Fibroblast of pulmonary artery (primary cell): ENCODE results near the gene NUAK1.

Experiments
- DNase-seq: peaks from one replicate; pipeline ENCODE4 v3.0.0-alpha.2; 2010; ENCODE audit warnings: low read depth
- H3K4me3 ChIP-seq: replicated peaks from 2 replicates; pipeline ENCODE4 v1.5.1; 2011; ENCODE audit warnings: low read depth, mild to moderate bottlenecking, control low read depth, low read length, moderate library complexity
- TF ChIP-seq, protein P1 (sequence below): IDR thresholded peaks from 2 replicates; pipeline ENCODE4 v1.5.1; 2011; ENCODE audit warnings: mild to moderate bottlenecking, control low read depth, low read length, inconsistent platforms; ENCODE audit errors: missing control alignments

The NUAK1 gene

DNA sequence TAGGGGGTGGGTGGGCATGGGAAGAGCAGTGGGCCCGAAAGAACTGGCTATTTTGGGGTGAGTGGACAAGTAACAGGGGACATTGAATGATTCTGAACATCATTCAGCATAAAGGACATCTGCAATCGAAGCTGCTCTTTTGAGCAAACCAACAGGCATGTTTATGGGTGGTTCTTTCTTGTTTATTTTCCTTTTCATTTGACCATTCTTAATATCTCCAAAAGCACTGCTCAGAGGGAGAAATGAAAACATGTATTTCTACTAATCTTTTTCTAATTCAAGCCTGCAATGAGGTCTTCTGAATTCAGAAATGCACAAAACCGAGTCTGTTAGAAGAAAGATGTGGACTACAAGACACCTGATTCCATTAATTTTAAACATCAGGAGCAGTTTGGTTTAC is 54.0 kb downstream of the NUAK1 start:
- H3K4me3 ChIP-seq: no peak overlapping the region
- TF ChIP-seq, protein P1, sequence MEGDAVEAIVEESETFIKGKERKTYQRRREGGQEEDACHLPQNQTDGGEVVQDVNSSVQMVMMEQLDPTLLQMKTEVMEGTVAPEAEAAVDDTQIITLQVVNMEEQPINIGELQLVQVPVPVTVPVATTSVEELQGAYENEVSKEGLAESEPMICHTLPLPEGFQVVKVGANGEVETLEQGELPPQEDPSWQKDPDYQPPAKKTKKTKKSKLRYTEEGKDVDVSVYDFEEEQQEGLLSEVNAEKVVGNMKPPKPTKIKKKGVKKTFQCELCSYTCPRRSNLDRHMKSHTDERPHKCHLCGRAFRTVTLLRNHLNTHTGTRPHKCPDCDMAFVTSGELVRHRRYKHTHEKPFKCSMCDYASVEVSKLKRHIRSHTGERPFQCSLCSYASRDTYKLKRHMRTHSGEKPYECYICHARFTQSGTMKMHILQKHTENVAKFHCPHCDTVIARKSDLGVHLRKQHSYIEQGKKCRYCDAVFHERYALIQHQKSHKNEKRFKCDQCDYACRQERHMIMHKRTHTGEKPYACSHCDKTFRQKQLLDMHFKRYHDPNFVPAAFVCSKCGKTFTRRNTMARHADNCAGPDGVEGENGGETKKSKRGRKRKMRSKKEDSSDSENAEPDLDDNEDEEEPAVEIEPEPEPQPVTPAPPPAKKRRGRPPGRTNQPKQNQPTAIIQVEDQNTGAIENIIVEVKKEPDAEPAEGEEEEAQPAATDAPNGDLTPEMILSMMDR: no peak

DNA sequence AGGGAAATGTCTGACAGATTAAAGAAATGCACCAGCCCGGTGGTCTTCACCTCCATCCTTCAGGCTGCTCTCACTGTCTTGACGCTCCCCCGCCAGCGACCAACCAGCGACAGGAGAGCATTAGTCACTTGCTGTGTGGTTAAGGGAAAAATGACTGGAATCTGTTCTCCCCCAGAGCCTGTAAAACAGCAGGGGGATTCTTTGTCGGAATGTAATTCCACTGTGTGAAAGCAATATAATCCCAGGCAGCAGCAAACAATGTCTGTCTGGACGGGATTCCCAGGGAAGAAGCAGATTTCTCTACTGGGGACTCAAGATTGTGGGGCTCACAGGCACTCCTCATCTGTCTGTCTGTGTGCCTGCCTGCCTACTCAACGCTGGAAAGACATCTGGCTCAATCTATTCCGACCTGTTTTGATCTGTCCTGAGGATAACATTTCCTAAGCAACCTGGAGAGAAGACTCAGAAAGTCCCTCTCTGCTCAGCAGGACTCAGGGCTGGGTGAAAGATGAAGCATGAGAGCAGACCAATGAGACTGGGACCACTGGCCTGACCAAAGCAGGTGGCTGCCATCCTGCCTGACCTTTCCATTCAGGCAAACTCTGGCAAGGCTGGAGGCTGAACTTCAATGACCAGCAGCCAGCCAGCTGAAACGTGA is 54.6 kb downstream of the NUAK1 start:
- TF ChIP-seq, protein P1: no peak
- no peak overlapping the region for H3K4me3 ChIP-seq
- DNase-seq: peak; percentile 89

More for the DNA sequence above, 54.0 kb downstream of the NUAK1 start:
- DNase-seq: no peak

DNA sequence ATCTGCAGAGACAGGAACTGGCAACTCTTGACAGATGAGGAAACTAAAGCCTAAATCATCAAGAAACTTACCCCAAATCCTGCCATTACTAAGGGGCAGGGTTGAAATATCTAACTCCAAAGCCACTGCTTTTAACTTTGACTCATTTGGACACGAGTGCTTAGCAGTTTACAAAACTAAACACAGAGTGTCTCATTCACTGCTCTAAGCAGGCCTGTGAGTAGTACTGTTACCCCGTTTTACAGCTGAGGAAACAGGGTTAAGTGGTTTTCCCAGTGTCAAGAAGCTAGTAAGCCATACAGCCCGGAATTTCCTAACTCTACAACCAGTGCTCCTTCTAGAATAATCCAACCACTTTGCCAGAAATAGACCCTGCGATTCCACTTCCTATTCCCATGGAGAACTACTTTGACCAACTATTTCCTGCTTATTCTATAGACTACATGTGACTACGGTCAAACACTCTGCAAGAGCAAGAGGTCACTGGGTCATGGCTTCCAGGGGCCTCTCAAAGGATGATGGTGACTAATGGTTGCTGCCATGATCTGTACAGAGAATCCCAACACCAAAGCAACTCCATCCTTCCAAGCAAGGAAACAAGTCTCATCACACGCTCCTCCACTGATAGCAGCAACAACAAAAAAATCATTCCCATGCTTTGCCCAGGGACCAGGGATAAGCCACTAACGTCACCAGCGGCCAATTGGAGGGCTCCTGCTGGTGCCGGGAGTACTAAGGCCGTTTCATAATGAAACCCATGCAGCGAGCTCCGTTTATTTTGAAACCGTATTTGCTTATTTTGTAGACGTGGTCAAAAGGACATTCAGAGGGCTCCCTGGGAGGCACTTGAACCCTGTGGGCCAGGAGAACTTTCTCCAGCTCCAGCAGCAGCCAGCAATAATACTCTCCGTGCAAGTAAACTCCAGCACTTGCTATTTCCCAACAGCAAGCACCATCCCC is 56.3 kb downstream of the NUAK1 start:
- DNase-seq: no peak
- TF ChIP-seq, protein P1: no peak
- H3K4me3 ChIP-seq: no peak overlapping the region

DNA sequence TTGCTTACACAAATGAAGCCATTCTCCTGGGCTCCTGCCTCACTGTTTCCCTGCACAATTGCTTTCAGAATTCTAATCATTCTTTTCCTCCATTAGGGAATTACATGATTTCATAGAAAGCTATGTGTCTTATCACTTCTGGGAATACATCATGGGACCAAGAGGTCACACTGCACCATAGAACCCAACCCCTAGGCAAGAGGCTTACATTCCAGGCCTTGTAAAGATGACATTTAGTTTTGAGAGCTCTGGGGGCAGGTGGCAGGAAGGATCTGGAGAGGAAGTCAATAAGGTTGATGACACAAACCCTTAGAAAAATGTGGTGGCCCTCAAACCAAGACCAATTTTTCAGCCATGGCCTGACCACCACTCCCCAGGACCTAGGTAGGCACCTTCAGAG is 57.1 kb downstream of the NUAK1 start:
- DNase-seq: no peak
- TF ChIP-seq, protein P1: no peak
- no peak overlapping the region for H3K4me3 ChIP-seq

DNA sequence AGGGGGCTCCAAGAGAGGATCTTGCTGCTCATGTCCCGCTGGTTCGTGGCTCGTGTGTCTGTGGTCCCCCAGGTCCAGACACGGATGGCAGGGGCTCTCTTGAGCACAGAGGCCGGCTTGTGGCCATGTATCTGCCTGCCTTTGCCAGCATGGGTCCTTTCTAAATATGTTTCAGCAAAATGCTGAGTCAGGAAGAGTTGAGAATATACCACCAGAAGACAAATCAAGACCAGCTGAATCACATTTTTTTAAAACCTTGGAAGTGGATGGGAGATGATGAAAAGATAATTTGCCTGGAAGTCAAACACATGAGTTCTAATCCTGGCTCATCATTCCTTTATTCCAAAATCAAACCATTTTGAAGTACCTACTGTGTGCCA is 58.0 kb downstream of the NUAK1 start:
- DNase-seq: no peak
- TF ChIP-seq, protein P1: no peak
- H3K4me3 ChIP-seq: no peak overlapping the region

DNA sequence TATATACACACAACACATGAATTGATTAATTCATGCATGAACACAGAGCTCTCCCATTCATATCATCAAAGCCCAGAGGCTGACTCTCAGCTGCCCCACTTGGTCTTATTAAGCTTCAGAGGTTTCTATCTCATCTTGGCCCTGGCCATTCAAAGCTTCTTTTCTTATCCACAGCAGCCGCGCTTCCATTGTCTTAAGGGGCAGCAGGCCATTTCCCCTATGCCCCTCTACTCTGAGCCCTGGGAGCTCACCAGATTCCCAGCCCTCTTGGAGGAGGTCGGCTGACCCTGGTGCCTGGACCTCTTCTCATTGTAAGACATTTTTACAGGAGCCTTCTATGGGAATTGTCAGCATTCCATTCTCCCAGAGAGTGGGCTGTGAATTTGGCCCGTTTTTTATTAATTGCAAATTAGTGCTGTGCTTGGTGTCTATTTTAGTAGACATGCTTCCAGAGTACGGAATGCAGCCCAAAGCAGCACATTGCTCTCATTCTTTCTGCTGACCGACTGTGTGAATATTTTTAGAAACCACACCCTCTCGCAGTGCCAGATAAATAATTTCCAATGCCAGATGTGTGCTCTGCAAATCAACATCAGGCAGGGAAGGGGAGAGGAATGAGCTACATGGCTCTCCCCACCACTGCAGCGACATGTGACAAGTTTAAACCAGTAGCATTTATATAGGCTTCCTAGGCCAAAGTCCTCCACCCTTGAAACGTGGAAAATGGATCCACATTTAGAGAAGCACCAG is 58.5 kb downstream of the NUAK1 start:
- DNase-seq: peak; percentile 67

More for the DNA sequence above, 58.5 kb downstream of the NUAK1 start:
- no peak overlapping the region for H3K4me3 ChIP-seq
- TF ChIP-seq, protein P1: no peak
